Neural progenitor cell (in vitro differentiated cells): ENCODE results near the gene PUS7L.

Experiments
- CTCF ChIP-seq: fragments of 200-600 bp; sonication (generic); IDR thresholded peaks from 2 replicates; pipeline ENCODE4 v1.5.1; 2017; ENCODE audit warnings: antibody characterized with exemption, mild to moderate bottlenecking
- EZH2 ChIP-seq: fragments of 200-600 bp; sonication (generic); IDR thresholded peaks from 2 replicates; pipeline ENCODE4 v1.6.1; 2017; ENCODE audit warnings: antibody characterized with exemption, mild to moderate bottlenecking, moderate library complexity

GRCh38 chr12:43696154-43696553, 62.4 kb downstream of the PUS7L start:
- TF ChIP-seq CTCF: no peak
- no peak for TF ChIP-seq EZH2
